HK-2 (cell line): ENCODE data around the gene MCF2L2.

Experiments used
- DNase-seq: peaks from one replicate; pipeline ENCODE4 v3.0.0-alpha.2; 2018; ENCODE audit not compliant: unreplicated experiment

Gene MCF2L2

GRCh38 chr3:183369627-183370026 lies 58.8 kb downstream of the MCF2L2 start:
- DNase-seq, result no peak

- DNase-seq, result no peak
These were observed 59.3 kb downstream of the MCF2L2 start for GRCh38 chr3:183369117-183369516.

GRCh38 chr3:183360971-183361624 lies 67.3 kb downstream of the MCF2L2 start:
- DNase-seq, result no peak

- DNase-seq, result no peak
These were observed 69.4 kb downstream of the MCF2L2 start for GRCh38 chr3:183359036-183359435.

GRCh38 chr3:183357564-183358079 lies 70.8 kb downstream of the MCF2L2 start:
- DNase-seq, result no peak

GRCh38 chr3:183356920-183357319 lies 71.5 kb downstream of the MCF2L2 start:
- DNase-seq, result no peak

GRCh38 chr3:183354874-183355273 lies 73.5 kb downstream of the MCF2L2 start:
- no peak for DNase-seq

- no peak for DNase-seq
These were observed 74.0 kb downstream of the MCF2L2 start for GRCh38 chr3:183354325-183354831.

- no peak for DNase-seq
These were observed 75.0 kb downstream of the MCF2L2 start for GRCh38 chr3:183353421-183353820.

- DNase-seq, result no peak
These were observed 78.3 kb downstream of the MCF2L2 start for GRCh38 chr3:183350164-183350563.

- no peak for DNase-seq
These were observed 78.8 kb downstream of the MCF2L2 start for GRCh38 chr3:183349421-183350157.

- no peak for DNase-seq
These were observed 85.6 kb downstream of the MCF2L2 start for GRCh38 chr3:183342824-183343223.

GRCh38 chr3:183341545-183342288 lies 86.7 kb downstream of the MCF2L2 start:
- DNase-seq, result no peak

- no peak for DNase-seq
These were observed 88.2 kb downstream of the MCF2L2 start for GRCh38 chr3:183340222-183340621.

GRCh38 chr3:183339461-183340086 lies 88.8 kb downstream of the MCF2L2 start:
- no peak for DNase-seq

GRCh38 chr3:183338520-183338919 lies 89.9 kb downstream of the MCF2L2 start:
- DNase-seq, result no peak

- no peak for DNase-seq
These were observed 95.9 kb downstream of the MCF2L2 start for GRCh38 chr3:183332487-183332886.

GRCh38 chr3:183331498-183331897 lies 96.9 kb downstream of the MCF2L2 start:
- no peak for DNase-seq

GRCh38 chr3:183330881-183331280 lies 97.5 kb downstream of the MCF2L2 start:
- DNase-seq, result no peak

GRCh38 chr3:183329543-183329942 lies 98.9 kb downstream of the MCF2L2 start:
- no peak for DNase-seq

- DNase-seq, result no peak
These were observed 99.6 kb downstream of the MCF2L2 start for GRCh38 chr3:183328823-183329222.

GRCh38 chr3:183328164-183328563 lies 100.3 kb downstream of the MCF2L2 start:
- DNase-seq, result no peak
